Stimulated activated CD8-positive, alpha-beta memory T cell treated with anti-CD3 and anti-CD28 coated beads, Interleukin-12 subunit alpha, Interleukin-12 subunit beta, amount 100 ng/mL, for 24 hours (primary cell): ENCODE measurements around the gene NUCKS1.

Experiments
- DNase-seq: peaks from one replicate; pipeline ENCODE4 v3.0.0-alpha.2; 2020; ENCODE audit errors: extremely low read depth

NUCKS1 gene

GRCh38 chr1:205670150-205670446 is 79.9 kb downstream of the NUCKS1 start:
- no peak for DNase-seq

- no peak for DNase-seq
These were observed 80.4 kb downstream of the NUCKS1 start for GRCh38 chr1:205669341-205670149.

GRCh38 chr1:205668951-205669340 is 81.0 kb downstream of the NUCKS1 start:
- DNase-seq = no peak

DNA sequence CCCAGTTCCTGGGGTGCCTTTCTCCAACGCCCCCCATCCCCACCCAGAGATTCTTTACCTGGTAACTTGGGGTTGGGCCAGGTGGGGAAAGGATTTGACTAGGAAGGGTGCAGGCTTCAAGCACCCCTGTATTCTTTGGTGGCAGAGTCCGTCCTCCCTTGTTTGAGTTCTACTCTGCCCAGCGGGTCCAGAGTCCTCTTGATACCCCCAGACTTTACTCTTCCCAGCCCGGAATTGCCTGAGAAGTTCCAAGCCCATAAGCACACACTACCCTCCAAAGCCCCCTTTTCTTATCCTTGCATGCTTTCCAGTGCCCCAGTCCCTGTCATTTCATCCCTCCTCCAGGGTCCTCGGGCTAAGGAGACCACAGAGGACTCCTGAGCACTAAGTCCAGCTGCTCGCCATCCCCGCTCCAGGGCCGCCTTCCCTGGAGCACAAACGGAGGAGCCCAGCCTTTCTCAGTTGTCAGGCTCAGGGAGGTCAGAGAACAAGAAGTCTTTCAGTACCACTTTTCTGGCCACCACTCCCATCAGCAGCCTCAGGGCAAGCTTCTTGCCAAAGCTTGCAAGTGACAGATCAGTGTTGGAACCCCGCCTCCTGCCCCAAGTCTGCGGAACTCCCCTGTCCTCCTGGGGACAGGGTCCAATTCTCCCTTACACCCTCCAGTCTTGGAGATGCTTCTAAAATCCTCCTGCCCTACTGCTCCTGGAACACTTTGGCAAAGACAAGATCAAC is 81.9 kb downstream of the NUCKS1 start:
- DNase-seq = no peak

GRCh38 chr1:205666372-205667166 is 83.4 kb downstream of the NUCKS1 start:
- no peak for DNase-seq

DNA sequence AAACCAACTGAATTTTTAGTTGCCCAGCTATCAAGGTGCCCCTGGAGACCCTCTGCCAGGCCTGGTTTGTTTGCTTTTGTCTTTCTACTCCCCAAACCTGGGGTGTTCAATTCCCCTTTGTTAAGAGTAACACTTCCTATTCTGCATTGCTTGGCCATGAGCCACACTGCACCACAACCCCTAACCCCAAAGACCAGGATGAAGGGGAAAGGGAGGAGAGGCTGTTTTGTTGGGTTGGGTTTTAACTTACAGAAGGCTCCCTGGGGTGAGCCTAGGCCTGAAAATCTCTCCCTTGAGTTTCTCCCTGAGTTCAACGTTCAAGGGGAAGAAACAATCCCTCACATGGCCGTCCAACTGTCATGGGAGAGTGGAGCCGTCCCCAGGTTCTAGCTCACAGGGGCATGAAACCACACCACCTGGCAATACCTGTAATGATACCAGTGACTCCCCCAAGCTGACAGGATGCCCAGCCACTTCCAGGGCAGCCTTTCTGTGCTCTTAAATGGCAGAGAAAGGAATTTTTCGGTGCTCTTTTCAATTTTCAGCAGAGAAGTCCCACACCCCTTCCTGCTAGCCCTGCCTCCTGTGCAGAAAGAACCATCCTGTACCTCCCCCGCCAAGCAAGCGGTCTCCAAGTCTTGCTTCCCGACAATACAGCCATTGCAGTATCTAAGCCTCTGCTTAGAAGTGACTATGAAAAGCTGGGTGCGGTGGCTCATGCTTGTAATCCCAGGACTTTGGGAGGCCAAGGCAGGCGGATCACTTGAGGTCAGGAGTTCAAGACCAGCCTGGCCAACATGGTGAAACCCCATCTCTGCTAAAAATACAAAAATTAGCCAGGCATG is 84.6 kb downstream of the NUCKS1 start:
- no peak for DNase-seq

DNA sequence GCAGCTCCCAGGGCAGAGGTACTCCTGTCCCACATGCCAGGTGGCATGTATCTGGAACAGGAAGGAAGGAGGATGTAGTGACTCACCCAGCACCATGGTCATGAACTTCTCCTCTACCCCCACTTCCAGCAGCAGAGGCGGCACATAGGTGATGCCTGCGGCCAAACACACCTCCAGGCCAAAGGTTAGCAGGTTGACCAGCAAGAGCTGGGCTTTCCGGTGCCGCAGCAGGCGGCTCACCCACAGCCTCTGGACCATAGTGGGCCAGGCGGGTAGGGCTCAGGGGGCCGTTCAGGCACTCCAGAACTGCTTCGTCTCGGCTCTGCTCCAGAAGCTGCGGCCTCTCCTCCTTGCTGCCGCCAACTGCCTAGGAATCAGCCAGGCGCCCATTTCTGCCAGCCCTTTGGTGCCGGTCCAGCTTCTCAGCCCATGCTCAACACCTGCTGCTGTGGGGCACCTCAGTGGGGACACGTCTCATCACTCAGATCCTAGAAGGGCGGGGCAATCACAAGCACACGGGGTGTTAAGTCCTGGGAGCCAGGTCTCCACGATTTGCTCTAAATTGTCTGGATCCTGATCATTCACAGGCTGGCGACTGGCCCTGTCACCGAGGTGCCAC is 85.5 kb downstream of the NUCKS1 start:
- no peak for DNase-seq

GRCh38 chr1:205663286-205663936 is 86.6 kb downstream of the NUCKS1 start:
- DNase-seq = no peak
